Measurements from ENCODE around the gene UGT8.

Gene UGT8

DNA sequence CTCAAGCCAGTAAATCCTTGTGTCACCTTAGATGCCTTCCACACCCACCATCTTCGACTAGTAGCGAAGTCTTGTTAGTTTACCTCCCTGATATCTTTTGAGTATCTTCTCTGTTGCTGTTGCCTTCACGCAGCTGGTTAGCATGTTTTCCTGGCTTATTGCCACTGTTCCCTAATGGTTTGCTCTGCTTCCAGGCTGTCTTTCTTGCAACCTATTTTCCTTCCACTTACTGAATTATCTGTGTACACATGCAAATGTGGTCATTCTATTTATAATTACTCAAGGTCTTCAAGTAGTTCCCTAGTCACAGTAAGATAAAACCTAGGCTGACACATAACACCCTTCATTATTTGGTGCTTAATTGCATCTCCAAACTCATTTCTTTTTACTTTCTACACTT is 89.5 kb downstream of the UGT8 start:
- in situ Hi-C loops (cut with HindIII; ENCODE audit: low sequenced_read_pairs) = no loop called here

DNA sequence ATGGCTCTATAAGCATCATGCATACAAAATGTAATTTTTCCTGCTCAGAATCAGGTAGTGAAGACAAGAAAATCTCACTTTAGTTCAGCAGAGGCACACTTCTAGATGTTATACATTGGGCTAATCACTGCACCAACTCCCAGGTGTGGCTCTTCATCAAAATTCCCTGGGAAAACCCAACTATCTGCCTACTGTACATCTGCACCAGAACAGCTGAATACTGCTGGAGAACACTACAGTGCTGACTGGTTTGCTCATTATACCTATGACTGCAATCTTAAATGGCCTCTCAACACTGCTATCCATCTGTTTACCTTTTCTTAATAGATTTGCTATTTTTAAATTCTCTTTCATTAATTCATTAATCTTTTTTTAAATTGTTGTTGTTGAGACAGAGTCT is 92.0 kb downstream of the UGT8 start:
- in situ Hi-C loops (cut with HindIII; ENCODE audit: low sequenced_read_pairs) = no loop called here

- in situ Hi-C loops (cut with HindIII; ENCODE audit: low sequenced_read_pairs) = no loop called here
These were observed 93.3 kb downstream of the UGT8 start for GRCh38 chr4:114691865-114692264.

GRCh38 chr4:114692958-114693357 is 94.4 kb downstream of the UGT8 start:
- in situ Hi-C loops (cut with HindIII; ENCODE audit: low sequenced_read_pairs) = no loop called here

DNA sequence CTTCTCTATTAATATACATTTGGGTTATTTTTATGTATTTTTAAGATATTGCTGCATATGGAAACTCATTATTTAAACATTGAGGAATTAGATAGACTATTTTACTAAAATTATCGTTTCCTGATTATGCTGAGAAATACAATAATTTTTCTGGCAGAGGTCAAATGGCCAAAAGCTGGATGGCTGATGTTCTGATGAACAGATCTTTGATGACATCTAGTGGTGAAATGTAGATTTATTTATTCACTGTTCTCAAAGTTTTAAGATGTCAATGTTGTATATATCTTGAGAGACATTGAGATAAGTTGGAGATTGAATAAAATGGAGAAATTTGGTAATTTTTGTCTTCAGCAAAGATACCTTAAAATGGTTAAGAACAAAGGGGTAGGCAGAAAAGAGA is 96.2 kb downstream of the UGT8 start:
- in situ Hi-C loops (cut with HindIII; ENCODE audit: low sequenced_read_pairs) = no loop called here

- in situ Hi-C loops (cut with HindIII; ENCODE audit: low sequenced_read_pairs) = no loop called here
These were observed 99.6 kb downstream of the UGT8 start for GRCh38 chr4:114698231-114698630.

- in situ Hi-C loops (cut with HindIII; ENCODE audit: low sequenced_read_pairs) = no loop called here
These were observed 102.9 kb downstream of the UGT8 start for GRCh38 chr4:114701491-114701890.

- in situ Hi-C loops (cut with HindIII; ENCODE audit: low sequenced_read_pairs) = no loop called here
These were observed 118.8 kb downstream of the UGT8 start for GRCh38 chr4:114717432-114717831.

DNA sequence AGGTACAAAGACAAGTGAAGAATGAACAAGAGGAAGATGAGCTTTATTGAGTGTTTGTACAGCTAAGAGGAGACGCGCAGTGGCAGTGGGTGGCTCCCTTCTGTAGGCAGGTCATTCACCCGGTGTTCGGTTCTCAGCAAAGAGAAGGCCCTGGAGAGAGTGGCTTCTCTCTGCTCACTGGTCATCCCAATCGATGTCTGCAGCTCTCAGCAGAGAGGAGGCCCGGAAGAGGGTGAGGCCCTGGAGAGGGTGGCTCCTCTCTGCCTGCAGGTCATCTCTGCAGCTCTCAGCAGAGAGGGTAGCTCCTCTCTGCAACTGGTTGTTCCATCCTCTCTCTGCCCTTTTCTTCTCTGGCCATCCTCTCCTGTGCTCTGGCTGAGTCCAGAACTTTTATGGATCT is 126.5 kb downstream of the UGT8 start:
- in situ Hi-C loops (cut with HindIII; ENCODE audit: low sequenced_read_pairs) = no loop called here

DNA sequence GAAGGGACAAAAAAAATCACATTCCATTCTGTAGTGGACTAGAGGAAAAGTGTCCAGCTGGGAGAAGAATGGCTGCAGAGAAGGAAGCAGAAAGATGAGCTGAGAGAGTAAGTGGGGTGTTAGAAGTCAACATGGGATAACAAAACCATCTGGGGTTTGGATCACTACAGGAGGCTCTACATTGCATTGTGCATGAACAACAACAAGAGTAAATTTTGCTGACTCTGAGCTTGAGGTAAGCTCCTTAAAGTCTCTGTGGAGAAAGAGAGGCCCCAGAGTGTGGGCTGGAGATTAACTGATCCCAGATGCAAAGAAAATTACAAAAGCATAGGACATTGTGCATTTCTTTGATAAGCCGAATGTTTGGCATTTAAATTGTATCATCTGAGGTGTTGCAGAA is 128.9 kb downstream of the UGT8 start:
- in situ Hi-C loops (cut with HindIII; ENCODE audit: low sequenced_read_pairs) = no loop called here
